Prostate gland (tissue), 2 donors: ENCODE results near the gene GALNT16.

Experiments
- POLR2AphosphoS5 ChIP-seq: sonication (generic); formaldehyde crosslinking; IDR thresholded peaks from one replicate; pipeline ENCODE4 v1.6.1; 2017; ENCODE audit warnings: antibody characterized with exemption
- TF ChIP-seq, protein P1 (sequence below), 4 experiments: fragments of 200-600 bp in 2 of 4; fragments of 450-650 bp in 2 of 4; sonication (generic) in 2 of 4; IDR thresholded peaks; 1 replicate in 3 of 4; 2 replicates in 1 of 4; pipeline ENCODE4 v1.5.1; 2016 to 2019; ENCODE audit warnings: antibody characterized with exemption in 4 of 4, mild to moderate bottlenecking in 2 of 4, moderate library complexity in 2 of 4

DNA sequence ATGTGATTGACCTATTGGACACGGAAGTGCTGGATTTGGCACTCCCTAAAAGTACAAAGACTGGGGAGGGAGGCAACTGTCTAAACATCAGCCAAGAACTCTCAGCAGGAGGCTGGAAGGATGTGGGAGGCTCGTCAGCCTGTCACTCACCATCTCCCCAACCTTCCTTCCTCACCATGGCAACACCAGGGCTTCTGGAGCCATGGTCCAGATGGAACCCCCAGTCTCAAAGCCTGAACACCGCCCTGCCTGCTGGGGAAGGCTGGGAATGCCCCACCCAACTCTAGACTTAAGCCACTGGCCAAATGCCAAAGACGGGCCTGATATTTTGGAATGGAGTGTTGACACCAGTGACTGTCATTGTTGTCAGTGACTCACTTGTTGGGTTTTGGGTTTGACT is 55.3 kb downstream of the GALNT16 start:
- TF ChIP-seq, protein P1, sequence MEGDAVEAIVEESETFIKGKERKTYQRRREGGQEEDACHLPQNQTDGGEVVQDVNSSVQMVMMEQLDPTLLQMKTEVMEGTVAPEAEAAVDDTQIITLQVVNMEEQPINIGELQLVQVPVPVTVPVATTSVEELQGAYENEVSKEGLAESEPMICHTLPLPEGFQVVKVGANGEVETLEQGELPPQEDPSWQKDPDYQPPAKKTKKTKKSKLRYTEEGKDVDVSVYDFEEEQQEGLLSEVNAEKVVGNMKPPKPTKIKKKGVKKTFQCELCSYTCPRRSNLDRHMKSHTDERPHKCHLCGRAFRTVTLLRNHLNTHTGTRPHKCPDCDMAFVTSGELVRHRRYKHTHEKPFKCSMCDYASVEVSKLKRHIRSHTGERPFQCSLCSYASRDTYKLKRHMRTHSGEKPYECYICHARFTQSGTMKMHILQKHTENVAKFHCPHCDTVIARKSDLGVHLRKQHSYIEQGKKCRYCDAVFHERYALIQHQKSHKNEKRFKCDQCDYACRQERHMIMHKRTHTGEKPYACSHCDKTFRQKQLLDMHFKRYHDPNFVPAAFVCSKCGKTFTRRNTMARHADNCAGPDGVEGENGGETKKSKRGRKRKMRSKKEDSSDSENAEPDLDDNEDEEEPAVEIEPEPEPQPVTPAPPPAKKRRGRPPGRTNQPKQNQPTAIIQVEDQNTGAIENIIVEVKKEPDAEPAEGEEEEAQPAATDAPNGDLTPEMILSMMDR (IDR thresholded peaks at IDR 0.05): no peak
- no peak for TF ChIP-seq POLR2AphosphoS5
